Measurements from ENCODE around the gene ZCCHC2.

DNA sequence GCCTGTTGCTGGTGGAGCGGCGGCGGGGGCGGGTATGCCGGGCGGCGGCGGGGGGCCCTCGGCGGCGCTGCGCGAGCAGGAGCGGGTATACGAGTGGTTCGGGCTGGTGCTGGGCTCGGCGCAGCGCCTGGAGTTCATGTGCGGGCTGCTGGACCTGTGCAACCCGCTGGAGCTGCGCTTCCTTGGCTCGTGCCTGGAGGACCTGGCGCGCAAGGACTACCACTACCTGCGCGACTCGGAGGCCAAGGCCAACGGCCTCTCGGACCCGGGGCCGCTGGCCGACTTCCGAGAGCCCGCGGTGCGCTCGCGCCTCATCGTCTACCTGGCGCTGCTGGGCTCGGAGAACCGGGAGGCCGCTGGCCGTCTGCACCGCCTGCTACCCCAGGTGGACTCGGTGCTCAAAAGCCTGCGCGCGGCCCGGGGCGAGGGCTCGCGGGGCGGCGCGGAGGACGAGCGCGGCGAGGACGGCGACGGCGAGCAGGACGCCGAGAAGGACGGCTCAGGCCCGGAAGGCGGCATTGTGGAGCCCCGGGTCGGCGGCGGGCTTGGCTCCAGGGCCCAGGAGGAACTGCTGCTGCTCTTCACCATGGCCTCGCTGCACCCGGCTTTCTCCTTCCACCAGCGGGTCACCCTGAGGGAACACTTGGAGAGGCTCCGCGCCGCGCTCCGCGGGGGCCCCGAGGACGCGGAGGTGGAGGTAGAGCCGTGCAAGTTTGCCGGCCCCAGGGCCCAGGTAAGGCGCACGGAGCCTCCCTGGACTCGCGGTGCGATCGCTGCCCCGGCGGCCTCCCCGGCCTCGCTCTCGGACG is 1.0 kb downstream of the ZCCHC2 start:
- no peak for TF ChIP-seq LEF1 (IDR thresholded peaks at IDR 0.05; ENCODE audit: borderline replicate concordance)
- no peak for TF ChIP-seq FOXA1 (IDR thresholded peaks at IDR 0.05)
- TF ChIP-seq BHLHE40 (IDR thresholded peaks at IDR 0.05; ENCODE audit: borderline replicate concordance) = no peak
- no peak for TF ChIP-seq ELF4 (IDR thresholded peaks at IDR 0.05)
- TF ChIP-seq FOXK2 (IDR thresholded peaks at IDR 0.05) = no peak
